ENCODE data around the gene WDFY2.

The WDFY2 gene

GRCh38 chr13:51769455-51770127, 185.3 kb downstream of the WDFY2 start:
- DNase-seq (ENCODE audit: low spot score) (no peak), FAIRE-seq (no peak)

DNA sequence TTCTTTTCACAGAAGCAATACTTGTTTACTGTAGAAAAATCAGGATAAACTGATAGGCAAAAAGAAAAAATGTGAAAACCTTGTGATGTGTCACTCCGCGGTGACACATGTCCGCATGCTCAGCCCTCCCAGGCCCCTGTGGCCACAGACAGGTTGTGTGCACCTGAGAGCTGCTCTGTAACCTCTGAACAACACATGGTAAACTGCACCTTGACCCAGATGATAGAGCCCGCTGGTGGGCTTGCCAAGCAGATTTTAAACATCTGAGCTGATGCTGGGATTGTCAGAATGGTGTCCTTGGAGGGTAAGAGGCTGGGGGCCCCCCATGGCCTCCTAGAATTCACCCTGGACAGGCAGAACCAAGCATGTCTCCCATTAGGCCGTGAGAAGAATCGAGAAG, 185.9 kb downstream of the WDFY2 start:
- no peak for DNase-seq (ENCODE audit: low spot score)
- no peak for FAIRE-seq

DNA sequence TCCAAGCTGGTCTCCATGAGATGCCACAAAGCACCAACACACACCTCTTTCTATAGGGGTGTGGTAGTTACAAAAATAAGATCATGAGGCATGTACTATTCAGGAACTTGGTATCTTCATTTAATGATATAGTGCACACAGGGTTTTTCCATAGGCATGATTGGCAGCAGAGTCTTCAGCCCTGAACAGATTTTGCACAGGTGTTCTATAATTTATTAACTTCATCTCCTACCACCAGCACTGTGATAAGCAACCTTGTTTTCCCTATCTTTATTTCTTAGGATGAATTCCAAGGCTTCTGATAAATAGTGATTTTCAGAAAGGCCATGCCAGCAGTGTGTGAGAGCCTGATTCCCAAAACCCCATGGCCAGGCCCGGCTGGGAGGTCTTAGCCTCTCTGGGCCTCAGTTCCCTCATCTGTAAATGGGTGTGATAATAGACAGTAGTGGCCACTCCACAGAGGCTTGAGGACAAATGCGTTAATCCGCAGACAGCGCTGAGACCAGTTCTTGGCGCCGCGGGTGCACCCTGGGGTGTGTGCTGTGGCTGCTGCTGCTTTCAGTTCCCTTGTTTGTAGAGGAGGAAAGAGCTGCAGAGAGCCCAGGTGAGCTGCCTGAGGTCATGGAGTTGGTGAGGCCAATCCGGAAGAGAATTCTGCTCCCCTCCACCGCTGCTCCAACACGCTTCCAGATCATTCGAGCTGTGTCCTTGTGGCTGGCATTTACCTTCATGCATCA, 186.6 kb downstream of the WDFY2 start:
- DNase-seq (ENCODE audit: low spot score) = no peak
- no peak for FAIRE-seq

GRCh38 chr13:51771418-51772104, 187.3 kb downstream of the WDFY2 start:
- no peak for FAIRE-seq
- no peak for DNase-seq (ENCODE audit: low spot score)

GRCh38 chr13:51772105-51772455, 187.8 kb downstream of the WDFY2 start:
- FAIRE-seq = no peak

DNA sequence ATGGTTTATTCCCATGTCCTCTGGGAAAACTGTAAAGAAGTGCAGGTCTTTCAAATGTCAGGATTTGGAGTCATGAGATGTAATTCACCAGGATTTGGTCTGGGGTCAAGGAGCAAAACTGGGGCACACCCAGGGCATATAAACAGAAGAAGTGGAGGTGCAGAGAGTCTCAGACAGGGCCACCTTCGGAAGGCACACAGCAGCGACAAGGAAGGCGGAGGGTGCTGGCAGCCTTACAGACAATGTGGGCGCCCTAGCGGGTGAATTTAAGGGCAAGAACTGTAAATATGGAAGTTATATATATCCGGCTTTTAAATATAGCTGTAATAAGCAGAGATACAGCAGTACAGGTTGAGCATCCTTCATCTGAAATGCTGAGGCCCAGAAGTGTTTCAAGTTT, 188.5 kb downstream of the WDFY2 start:
- no peak for DNase-seq (ENCODE audit: low spot score)
- FAIRE-seq = no peak

More at GRCh38 chr13:51772105-51772455, 187.8 kb downstream of the WDFY2 start:
- no peak for DNase-seq (ENCODE audit: low spot score)

DNA sequence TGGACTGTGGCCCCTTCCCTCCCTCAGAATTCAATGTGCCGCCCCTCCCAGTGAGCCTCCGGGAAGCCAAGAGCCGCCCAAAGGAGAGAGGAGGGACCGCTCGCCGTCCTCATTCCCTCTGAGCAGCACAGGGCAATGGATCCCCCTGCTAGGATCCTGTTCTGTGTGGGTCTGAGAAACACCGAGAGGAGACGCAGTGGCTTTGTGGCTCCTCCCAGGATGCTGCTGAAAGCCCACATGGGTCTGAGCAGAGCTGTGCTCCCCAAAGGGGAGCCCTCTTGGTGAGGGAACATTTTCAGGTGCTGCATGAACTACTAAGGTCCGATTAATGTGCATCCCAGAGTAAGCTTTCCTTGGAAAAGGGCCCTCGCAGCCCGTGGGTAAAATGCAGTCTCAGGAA, 189.3 kb downstream of the WDFY2 start:
- no peak for DNase-seq (ENCODE audit: low spot score)

DNA sequence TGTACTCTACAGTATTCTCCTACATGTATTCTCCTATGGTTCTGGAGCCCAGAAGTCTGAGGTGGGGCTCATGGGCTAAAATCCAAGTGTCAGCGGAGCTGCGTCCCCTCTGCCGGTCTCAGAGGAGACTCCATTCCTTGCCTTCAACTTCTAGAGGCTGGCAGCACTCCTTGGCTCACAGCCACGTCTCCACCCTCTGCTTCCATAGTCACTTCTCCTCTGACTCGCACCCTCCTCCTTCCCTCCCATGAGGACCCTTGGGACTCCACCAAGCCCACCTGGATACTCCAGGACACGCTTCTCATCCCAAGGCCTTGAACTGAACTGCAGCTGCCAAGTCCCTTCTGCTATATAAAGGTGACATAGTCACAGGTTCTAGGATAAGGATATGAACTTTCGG, 191.9 kb downstream of the WDFY2 start:
- DNase-seq (ENCODE audit: low spot score) (no peak), FAIRE-seq (no peak)

More for the DNA sequence above, 189.3 kb downstream of the WDFY2 start:
- no peak for FAIRE-seq

- FAIRE-seq (no peak), DNase-seq (ENCODE audit: low spot score) (no peak)
These were observed 193.7 kb downstream of the WDFY2 start for GRCh38 chr13:51777921-51778320.

DNA sequence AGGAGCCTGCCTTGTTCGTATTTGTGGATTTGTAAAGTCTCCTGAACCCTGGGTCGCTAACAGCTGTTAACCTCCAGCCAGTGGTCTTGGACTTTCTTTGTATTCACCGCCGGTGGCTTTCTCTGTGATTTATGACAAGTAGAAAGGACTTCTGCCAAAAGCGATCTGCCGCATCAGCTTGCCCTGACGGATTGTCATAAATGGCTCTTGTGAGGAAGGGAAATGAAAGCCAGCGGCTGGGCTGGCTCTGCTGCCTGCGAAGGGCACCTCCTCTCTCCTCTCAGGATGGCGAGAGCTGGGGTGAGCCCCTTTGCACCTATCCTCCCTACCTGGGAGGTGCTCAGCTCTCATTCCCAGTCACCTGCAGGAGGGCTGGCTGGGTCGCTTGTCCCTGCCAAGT, 194.1 kb downstream of the WDFY2 start:
- FAIRE-seq (no peak), DNase-seq (ENCODE audit: low spot score) (no peak)

DNA sequence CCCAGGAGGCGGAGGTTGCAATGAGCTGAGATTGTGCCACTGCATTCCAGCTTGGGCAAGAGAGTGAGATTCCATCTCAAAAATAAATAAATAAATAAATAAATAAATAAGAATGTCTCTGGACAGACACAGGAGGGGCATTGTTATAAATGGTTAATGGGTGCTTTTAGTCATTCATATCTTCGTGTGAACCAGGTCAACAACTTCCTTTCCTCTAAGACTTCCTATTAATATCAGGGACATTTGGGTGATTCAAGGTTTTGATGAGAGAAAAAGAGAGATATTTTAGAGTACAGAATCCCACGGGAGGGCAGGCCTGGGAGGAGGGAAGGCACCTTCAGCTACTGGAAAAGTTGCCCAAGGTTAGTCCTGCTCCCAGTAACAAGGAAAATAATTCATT, 195.8 kb downstream of the WDFY2 start:
- no peak for FAIRE-seq
- no peak for DNase-seq (ENCODE audit: low spot score)

DNA sequence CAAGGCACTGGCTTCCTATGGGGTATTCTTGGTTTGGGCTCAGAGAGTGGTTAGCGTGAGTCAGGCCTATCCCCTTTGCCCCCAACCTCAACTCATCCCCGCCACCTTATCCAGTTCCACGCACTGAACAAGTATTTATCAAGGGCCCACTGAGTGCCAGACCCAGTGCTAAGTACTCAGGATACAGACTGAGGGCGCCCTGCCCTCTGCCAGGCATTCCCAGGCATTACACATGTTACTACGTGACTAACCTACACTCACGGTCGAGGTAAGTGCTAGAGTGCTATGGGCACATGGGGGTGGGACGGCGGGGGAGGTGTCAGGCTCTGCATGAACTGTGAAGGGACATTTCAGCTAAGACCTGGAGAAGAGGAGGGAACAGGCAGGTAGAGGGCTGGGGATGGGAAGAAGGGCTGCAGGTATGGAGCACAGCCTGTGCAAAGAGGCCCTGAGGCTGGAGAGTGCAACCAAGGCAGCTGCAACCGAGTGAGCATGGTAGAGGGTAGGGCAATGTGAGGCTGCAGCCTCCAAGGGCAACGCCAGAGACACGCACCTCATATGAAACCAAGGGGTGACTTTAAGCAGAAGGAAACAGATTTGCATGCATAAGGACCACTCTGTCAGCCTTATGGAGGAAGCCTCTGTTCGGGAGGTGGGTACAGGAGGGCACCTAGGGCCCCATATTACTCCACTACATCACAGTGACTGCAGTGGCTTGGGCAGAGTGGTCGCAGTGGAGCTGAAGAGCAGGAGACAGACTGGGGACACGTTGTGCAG, 197.2 kb downstream of the WDFY2 start:
- FAIRE-seq = no peak
- DNase-seq (ENCODE audit: low spot score) = no peak

DNA sequence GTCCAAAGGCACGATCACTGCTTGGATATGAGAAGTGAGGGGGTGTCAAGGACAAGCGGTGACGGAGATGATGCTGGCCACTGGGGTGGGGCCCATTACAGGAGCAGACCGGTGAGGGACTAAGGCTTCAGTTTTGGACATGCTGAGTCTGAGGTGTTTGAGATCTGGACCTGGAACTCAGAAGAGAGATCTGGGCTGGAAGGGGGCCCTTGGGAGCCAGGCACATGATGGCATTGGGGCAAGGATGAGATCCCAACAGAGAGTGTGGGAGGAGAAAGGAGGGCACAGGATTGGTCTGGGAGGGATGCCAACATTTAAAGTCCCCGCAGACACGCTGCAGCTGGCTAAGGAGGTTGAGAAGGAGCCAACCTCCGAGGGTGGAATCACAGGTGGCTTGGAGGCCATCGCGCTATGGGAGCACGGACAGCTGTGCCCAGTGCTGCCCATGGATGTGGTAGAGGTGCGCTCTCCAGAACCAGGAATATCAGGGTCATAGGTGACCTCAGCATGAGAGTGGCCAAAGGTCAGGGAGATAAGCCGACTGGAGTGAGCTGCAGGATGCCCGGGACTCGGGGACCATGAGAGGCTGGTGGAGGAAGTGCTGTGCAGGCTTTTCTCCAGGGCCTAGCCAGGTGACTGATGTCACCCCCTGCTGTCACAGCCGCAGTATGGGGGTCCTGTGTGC, 197.9 kb downstream of the WDFY2 start:
- DNase-seq (ENCODE audit: low spot score) = no peak
- FAIRE-seq = no peak

- DNase-seq (ENCODE audit: low spot score) = no peak
- no peak for FAIRE-seq
These were observed 199.3 kb downstream of the WDFY2 start for GRCh38 chr13:51783428-51784094.

DNA sequence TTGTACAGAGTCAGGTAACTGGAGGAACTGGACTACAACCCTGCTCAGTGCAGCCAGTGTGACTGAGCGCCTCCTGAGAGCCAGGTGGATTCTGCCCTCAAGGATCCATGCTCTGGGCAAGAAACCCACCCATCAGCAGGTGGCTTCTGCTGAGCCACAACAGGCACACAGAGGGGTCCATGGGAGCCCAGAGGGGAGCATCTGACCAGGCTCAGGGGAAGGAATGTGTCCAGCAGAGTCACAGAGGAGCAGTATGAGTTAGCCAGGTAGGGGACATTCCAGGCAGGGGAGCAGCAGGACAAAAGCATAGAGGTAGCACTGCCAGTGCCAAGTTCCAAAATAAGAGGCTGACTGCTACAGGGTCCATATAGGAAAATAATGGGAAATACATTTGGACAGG, 199.8 kb downstream of the WDFY2 start:
- DNase-seq (ENCODE audit: low spot score) = no peak
- FAIRE-seq = no peak

- no peak for FAIRE-seq
- DNase-seq (ENCODE audit: low spot score) = no peak
These were observed 201.6 kb downstream of the WDFY2 start for GRCh38 chr13:51785712-51786424.

DNA sequence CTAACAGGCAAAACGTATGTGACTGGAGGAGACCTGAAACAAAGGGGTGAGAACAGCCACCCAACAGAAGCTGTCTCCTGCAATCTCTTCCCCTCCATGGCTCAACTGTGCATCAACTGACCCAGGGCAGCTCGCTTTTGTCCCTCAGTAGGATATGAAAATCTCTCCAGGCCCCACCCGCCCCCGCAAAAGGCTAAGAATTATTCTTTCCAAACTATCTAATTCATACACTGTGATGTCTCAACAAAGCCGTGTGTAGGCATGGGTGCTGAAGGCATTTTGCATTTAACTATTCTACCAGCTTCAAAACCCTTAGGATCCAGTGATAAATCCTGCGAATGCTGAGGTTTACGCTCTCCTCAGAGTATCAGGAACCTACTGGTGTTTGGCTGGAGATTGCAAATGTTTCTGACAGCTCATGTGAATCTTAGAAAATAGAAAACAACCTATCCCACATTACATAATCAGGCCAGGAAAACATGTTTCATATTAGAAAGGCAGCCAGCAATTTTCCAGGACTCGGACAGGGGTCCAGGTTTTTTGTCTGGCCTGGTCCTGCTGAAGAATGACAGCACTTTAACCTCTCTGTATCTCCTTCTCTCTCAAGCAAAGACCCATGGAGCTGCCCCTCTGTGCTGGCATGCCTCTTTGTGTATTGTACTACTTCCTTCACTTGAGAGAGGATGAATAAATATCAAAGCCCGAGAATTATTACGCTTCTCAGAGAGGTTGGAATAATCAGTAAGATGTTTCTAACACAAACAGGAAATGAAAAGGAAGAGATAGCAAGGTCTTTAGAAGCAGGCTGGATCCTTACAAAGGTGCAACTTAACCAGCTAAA, 202.4 kb downstream of the WDFY2 start:
- DNase-seq (ENCODE audit: low spot score) = no peak

GRCh38 chr13:51793570-51794271, 209.5 kb downstream of the WDFY2 start:
- peak; percentile 72 for FAIRE-seq
- DNase-seq (ENCODE audit: low spot score) = peak; percentile 65

More for the DNA sequence above, 202.4 kb downstream of the WDFY2 start:
- FAIRE-seq = no peak
